Right lobe of liver (tissue), 4 donors: ENCODE measurements around the gene CARS1.

Source experiments
- POLR2A ChIP-seq: fragments of 450-650 bp; IDR thresholded peaks from one replicate; pipeline ENCODE4 v1.6.1; 2017; ENCODE audit warnings: antibody characterized with exemption, mild to moderate bottlenecking
- TF ChIP-seq, protein P1 (sequence below), 4 donors: fragments of 200-600 bp in 3 of 4; fragments of 450-650 bp in 1 of 4; IDR thresholded peaks; one replicate each; pipeline versions ENCODE4 v1.5.1 to v1.8.0; 2016 to 2022; ENCODE audit warnings: antibody characterized with exemption in 4 of 4, mild to moderate bottlenecking in 2 of 4
- donor health status: DM: no; HTN: no; CAD: no.
- donor health status: DM: no; HTN: no; CAD: no.
- donor health status: DM: no; HTN: yes; CAD: no.

DNA sequence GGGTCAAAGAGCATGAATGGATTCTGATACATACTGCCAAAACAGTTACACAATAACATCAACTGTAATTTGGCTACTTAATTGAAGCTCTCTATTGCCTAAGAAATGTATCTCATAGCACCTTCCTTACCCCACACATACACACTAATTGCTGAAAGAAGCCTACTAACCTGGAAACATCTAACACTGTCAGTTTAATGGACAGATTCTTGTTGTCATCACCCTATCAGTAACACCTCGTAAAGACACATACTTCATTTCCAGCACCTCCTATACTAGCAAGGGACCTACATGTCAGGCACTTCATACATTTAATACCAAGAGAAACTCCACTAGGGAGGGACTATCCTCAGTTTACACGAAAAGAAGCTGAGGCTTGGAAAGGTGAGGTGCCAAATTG lies 75.0 kb downstream of the CARS1 start:
- no peak for TF ChIP-seq POLR2A
- TF ChIP-seq, protein P1, sequence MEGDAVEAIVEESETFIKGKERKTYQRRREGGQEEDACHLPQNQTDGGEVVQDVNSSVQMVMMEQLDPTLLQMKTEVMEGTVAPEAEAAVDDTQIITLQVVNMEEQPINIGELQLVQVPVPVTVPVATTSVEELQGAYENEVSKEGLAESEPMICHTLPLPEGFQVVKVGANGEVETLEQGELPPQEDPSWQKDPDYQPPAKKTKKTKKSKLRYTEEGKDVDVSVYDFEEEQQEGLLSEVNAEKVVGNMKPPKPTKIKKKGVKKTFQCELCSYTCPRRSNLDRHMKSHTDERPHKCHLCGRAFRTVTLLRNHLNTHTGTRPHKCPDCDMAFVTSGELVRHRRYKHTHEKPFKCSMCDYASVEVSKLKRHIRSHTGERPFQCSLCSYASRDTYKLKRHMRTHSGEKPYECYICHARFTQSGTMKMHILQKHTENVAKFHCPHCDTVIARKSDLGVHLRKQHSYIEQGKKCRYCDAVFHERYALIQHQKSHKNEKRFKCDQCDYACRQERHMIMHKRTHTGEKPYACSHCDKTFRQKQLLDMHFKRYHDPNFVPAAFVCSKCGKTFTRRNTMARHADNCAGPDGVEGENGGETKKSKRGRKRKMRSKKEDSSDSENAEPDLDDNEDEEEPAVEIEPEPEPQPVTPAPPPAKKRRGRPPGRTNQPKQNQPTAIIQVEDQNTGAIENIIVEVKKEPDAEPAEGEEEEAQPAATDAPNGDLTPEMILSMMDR (IDR thresholded peaks at IDR 0.05) = no peak
